NCI-H1092 (cell line): Measurements from ENCODE around the gene RAD51B.

Experiments
- DNase-seq: peaks from one replicate; lab custom pipeline; 2025; lab: John Stamatoyannopoulos, UW

The RAD51B gene

DNA sequence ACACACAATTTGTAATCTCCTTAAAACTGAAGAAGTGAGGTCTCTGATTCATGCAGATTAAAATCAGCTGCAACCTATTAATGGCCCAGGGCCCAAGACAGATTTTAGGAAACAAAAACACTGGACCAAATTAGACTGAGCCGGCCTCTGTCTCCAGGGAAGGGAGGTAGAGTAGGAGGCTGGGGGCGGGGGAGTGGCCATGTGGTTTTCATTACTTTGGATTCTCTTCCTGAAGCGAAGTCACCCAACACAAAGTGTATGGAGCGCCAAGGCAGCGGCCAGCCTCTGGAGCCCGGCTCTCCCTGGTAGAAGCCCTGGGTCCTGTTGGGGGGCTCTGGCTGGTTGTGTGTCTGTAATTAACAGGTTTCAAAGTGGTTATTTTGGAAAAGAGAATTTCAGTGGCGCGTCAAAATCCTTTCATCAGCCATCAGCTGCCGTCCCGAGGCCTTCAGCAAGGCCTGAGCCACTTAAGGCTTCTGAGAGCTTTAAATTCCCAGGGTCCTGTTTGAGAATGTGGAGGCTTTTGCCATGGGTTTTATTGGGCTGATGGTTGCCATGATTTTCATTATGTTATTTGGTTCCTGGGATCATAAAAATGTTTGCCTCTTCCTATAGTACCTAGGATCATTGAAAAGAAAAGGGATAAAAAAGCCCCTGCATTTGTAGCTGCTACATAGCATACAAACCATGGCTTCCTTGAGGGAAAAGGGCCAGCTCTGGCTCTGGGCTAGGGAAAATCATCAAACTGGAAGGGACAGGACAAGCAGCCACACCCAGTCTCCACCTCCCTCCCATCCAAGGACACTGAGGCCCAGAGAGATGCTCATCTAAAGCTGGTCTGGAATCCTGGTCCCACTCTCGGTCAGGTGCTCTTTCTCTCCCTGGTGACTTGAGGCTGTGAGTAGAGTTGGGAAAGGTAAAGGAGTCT, 690.9 kb downstream of the RAD51B start:
- DNase-seq = no peak

DNA sequence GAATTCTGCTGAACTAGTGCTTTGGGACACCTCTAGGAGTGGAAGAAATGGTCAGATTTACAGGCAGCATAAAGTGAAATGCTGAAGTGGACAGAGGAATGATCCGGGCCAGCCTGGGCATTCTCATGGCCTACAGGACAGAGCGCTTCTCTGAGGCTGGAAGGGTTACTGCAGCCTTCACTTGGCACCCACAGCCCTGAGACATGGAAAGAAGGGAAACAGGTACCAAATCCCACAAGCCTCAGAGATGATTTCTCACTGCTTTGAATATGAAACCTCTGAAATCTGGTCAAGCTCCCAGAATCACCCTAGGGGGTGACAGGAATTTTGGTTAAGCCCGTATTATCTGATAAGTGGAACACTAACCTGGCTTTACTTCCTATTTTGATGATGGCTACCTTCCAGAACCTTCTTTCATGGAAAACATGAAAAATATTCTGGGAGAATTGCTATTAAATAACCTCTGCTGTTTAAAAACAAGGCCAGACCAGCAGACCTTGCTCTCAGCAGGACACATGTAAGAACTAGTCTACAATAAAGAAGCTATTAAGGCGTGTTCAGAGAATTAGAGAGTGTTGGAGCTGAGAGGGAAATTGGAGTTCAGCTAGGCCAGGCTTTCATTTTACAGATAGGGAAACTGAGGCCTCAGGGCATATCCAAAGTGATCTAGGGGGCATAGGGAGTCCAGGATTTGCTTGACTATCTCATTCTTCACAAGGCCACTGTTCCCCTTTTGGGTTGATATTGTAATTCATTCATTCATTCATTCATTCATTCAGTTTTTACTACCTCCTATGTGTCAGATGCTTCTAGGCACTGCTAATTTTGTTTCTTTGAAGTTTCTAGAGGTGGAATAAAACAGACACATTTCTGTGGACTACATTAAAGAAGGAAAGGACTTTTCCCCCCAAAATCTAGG, 691.8 kb downstream of the RAD51B start:
- no peak for DNase-seq

DNA sequence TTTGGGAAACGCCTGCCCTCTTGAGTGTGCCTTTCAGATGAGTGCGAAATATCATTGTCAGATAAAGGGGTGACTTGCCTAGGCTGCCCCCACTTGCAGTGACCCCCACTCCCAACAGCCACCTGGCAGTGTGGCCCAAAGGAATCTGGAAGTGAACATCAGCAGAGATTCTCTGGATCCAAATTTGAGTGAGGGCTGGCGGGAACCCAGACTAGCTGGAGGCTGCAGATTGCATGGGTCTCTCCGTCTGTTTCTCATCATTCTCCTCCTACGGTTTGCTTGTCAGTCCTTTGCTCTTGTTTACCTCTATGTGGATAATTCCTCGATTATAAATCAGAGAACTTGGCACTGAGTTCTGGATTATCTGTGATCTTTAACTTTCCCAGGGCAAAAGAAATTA, 692.5 kb downstream of the RAD51B start:
- DNase-seq = no peak

DNA sequence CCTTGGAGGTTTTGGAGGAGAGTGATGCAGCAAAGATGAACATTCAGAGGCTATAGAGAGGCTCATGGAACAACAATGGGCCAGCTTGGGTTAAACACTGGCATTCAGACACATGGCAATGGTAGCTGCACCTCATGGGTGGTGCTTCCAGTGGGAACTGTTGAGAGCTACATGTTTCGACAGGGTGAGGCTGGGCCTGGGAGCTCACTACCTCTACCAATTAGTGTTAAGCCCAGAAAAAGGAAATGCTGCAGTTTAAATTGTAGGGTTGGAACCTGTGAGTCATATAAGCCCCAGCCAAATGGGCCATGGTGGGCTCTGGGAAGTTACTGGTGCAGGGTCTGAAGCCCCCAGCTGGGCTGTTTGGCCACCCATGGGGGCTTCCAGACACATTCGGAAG, 693.6 kb downstream of the RAD51B start:
- no peak for DNase-seq

DNA sequence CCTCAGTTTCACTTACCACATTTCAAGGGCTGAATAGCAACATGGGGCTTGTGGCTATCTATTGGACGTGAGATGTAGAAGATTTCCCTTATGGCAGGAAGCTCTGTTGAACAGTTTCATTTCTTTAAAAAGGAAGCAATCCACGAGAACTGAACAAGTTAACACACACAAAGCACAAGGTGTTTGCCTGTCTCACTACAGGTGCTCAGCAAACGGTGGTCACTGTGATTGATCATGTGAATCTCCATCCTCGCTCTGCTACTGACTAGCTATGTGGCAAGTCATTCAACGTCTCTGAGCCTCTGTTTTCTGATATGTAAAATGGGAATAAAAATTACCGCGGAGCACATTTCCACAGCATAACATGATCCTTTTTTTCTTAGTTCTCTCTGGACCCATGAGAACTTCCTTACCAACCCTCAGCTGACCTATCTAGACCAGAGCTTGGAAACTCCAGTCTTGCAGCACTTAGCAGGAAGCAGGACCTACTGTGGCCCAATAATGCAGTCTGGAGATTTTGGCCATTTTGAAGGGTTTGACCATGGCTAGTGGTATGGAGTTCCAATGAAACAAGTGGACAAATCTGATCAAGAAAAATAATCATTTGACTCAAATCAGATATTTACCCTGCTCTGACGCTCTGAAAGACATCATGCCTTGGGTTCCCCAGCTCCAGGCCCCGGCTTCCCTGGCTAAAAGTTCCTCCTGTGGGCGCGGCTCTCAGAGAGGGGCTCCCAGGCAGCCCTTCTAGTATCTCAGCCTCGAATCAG, 694.4 kb downstream of the RAD51B start:
- no peak for DNase-seq

DNA sequence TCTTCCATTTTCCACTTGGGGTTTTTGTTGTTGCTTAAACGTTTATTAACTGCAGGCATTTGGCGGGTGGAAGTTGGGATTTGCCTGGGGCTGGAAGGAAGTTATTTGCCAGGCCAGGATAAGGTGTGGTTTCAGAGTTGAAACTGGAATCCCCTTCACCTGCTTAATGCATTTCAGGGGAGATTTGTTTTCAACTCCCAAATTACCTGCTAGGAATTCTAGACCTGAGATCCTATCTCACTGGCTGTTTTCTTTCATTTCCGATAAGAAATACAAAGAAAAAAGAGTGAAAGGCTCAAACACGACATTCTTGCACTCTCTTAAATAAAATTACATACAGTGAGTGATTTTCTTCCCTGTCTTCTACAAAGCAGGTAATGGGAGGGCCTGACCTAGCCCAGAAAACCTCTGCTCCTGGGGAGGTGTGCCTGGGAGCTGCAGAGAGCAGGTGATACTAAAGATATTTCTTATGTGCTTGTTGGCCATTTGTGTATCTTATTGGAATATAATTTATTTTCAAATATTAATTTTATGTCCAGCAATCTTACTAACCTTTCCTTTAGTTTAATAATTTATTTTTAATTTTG, 695.1 kb downstream of the RAD51B start:
- no peak for DNase-seq

DNA sequence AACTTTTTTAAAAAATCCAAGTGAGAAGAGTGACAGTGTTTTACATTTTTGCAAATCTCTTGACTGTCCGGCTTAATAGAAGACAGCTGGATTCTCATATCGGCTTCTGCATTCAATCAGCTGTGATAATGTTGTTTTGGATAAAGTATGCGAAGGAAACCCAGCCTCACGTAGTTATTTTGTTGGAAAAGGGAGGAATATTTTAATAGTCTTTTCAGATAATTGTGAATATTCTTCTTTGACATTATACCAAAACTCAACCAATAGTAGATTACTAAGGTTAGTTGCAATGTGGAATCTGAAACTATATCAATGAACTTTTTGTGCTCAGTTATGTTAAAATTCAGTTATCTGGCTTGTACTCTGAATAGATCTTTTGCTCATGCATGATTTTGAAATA, 696.8 kb downstream of the RAD51B start:
- no peak for DNase-seq

DNA sequence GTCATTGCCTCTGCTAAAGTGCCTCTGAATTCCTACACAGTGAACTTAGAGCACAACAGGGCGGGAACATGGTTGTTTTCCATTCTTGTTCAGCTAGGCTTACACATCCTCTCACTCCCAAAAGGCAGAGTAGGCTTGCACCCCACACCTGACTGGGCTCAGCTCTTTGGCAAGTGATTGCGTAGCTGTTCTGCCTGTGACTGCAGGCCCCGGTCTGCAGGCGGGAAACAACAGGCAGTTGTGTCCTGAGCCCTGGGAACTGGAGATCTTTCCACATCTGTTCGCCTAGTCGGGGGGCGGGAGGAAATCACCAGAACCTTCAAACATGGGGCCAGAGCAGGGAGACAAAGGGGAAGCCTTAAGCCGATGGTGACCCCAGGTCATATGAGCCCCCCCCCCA, 698.6 kb downstream of the RAD51B start:
- no peak for DNase-seq

DNA sequence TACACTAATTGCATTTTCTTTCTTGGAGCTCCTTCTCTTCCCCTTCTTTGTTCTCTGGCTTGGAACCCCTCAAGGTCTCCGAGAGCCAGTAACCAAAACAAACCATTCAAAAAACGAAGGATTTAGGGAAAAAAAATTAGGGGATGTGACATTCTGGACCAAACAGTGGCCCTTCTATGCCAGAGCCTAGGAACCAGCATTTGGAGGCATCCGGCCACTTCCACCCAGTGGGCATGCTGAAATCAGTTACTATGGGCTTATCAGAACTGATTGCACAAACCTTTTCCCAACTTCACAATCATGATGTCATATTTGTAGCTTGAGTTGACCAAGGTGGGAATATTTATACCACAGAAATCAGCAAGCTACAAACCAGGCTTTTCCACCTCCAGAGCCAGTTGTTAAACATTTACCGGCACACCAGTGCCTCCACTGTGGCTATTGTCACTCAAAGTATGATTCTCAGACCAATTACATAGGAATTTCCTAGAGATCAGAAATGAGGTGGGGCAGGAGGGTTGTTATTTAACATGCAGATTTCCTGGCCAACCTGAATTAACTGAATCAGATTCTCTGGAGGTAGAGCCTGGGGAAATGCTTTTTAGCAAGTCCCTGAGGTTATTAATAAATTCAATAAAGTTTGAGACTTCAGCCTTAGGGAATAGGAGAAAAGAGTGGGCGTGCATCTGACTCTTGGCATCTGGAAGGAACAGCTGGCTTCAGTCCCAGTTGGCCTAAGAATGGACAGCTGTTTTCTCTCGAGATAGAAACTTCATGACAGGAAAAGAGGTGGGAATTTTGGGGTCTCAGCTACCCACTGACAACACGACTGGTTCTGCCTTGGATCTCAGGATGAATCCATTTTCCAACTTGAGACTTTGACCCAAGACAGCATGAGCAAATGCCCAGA, 699.4 kb downstream of the RAD51B start:
- no peak for DNase-seq

DNA sequence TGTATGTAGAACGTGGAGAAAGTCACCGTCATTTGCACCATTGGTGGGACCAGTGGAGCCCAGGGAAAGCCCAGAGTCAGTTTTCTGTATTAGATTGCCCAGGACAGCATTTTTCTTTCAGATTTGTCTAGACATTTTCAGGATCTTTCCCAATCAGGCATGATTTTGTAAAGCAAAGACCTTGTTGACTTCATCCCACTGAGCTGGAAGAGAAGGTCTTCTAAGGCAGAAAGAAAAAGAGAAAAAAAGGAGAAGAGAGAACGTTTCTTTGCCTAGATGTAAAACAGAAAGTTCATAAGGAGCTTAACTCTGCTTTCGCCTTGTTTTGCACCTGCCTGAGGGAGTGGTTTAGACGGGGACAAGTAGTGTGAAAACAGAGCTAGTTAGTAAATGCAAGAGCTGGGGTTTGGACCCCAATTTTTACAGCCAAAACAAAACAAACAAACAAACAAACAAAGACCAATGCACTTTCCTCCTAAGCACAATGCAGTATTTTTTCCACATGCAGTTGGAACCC, 700.1 kb downstream of the RAD51B start:
- DNase-seq = no peak

DNA sequence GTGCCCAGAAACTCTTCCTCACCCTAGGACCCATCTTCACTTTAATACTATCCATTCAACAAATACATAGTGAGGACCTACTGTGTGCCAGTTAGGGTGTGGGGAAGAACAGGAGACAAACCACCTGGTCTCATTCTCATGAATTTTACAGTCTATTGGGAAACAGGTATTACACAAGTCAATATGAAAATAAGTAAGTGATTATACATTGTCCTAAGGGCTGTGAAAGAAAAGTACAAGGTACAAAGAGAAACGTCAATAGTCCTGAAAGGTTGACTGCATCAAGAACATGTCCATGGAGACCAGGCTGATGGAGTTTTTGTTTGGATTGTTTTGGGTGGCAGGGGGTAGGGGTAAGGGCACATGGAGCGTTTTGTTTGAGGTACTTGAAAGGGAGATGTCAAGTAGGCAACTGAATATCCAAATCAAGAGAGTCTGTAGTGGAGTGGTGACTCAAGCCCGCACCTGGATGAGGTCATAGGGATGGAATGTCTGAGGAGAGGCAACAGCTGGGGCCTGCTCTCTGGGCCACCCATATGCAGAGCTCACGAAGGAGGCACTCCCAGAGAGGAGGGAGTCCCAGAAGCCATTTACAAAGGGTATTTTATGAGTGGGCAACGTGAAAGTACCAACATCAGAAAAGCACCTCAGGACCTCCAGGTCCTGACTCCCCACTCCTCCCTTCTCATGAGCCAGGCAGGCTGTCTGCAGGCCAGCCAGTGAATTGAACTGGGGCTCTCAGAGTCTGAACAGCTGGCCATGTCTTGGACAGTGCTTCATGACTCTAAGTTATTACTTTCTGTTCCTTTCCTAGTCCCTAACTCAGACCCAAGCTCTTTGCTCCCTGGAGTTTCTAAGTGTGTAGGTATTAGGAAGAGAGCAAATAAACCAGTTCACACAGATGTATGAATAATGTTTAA, 701.3 kb downstream of the RAD51B start:
- no peak for DNase-seq

DNA sequence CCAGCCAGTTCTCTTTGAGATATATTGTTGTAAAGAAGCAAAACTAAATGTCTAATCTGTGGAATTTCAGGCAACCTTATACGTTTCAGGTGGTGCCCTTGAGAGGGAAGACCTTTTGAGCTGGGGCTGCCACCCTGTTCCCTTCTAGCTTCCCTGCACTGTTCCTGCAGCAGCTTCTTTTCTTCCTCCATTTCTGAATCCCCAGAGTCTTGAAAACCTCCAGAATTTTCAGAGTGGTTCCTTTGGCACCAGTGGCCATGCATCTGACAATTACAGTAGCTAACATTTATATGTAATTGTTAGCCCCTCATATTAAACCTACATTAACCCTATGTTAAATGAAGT, 702.0 kb downstream of the RAD51B start:
- no peak for DNase-seq

DNA sequence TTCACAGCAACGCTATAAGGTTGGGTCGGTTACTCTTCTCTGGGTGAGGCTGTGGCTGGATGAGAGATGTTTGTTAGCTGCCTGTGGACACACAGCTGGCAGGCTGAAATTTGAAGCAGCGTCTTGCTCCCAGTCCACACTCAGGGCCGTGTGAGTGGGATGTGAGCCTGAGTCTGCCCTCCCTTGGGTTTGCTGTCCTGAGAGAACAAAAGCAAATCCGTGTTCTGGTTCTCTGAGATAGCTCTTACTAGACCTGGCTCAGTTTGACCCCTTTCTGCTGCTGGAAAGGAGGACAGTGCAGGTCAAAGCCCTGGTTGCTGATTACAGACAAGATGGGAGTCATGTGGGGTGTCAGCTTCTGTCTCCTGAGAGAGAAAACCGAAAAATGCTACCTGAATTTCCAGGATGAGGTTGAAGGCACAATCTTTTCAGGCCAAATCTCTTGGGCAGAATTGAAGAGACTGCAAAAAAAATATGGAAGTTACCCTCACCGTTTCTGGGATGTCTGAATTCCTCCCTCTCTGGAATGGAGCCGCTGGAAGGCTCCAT, 702.5 kb downstream of the RAD51B start:
- DNase-seq = no peak

DNA sequence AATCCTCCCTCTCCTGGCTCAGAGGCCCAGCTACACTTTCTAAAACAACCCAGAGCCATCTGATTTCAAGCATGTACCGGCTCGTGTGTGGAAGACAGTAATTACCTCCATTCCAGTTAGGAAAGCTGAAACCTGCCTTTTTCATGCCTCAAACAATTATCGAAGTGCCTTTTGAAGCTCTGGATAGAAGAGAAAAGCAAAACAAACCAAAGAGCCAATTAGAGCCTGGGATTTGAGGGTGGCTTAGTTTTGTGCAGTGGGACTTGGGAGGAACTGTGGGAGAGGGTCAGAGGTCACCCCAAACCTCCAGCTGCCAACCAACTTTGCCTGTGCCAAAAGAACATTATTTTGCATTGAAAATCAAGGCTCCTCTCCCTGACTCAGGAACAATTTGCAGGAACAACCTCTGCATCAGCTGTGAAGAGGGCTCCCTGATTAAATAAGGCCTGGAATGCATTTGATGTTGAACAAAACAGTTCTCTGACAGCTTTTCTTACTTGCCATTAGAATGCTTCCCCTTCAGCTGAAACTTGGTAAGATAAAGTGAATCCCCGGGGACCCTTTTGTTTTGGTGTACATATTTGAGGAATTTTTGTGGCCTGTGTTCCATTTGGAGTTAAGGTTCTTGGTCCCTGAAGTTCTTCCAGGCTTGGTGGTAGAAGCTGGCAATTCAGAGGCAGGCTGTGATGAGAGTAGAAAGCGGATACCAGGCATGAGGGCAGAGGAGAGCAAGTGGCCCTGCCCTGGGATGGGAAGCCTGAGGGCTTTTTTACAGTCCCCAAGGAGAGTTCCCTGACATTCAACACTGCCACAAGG, 703.1 kb downstream of the RAD51B start:
- no peak for DNase-seq

DNA sequence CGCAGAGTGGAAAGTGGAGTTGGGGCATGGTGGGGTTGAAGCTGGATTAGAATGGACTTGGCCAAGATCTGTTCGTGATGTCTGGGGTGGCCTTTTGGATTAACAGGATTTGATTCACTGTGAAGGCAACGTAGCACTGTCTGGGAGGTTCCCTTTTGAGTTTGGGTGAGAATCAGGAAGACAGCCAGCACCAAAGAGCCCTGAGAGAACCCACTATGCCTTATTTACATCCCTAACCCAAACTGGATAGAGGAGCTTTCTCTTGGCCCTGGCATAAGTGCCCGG, 703.7 kb downstream of the RAD51B start:
- no peak for DNase-seq

DNA sequence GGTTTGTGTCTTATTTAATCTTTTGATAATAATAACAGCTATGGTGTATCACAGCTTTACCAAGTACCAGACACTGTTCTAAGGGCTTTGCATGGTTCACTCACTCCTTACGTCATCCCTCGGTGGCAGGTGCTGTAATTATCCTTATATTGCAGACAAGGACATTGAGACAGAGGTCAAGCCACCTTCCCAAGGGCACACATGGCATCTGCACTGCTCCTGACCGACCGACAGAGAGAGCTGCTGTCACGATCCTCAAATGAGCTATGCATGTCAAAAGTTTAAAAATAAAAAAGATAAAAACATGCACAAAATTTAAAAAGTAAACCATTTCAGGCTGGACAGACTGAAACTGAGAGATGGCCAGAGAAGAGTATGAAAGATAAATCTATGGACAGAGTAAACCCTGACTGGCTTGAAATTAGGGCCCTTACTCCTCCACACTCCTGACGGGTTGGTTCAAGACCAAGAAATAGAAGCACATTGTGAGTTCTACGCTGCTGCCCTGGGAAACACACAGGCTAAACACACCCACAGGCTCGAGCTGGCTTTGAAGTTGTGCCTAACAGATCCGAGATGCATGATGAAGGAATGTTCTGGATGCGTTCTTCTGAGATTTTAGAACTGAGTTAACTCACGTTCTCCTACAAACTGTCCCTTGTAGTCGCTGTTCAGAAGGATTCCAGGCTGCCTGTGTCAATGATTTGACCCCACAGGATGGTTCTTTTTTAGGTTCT, 704.6 kb downstream of the RAD51B start:
- no peak for DNase-seq

DNA sequence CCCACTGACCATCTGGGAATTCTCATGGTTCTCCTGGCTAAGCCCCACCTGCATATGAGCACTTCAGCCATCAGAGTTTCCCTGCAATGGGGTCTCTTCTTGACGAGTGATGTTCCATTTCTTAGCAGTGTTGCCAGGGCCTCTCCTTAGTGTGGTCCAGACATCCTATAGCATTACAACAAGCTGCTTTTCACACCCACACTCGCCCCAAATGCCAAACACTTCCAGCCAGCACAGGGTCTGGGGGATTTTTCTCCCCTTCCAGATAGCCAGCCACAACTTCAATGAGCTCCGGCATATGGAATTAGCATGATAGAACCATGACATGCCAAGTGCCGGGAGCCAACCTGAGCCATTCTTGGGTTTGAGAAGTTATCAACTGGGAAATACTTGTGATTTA, 705.9 kb downstream of the RAD51B start:
- DNase-seq = no peak
